Bronchial epithelial cell (primary cell): ENCODE data around the gene DDX3X. TPM values are rescaled to one million over a fixed set of nuclear protein-coding genes. Genes with fewer than 3 reads are reported as not detected.
A peak's percentile ranks its signal among the peaks of the same experiment; 100 is the strongest.

Experiments
- DNase-seq: peaks from one replicate; pipeline ENCODE4 v3.0.0-alpha.2; 2010; ENCODE audit warnings: low read depth
- FAIRE-seq: peaks from 2 replicates; lab custom pipeline; 2011; peaks lifted over from hg19 to GRCh38; lab: Jason Lieb, UNC
- H3K27me3 ChIP-seq: 2 replicates; pipeline ENCODE4 v1.5.1; 2011; ENCODE audit warnings: low read length; ENCODE audit not compliant: control insufficient read depth, insufficient read depth
- H3K36me3 ChIP-seq: 2 replicates; pipeline ENCODE4 v1.5.1; 2011; ENCODE audit warnings: low read length; ENCODE audit not compliant: control insufficient read depth, insufficient read depth
- H3K4me3 ChIP-seq: 2 replicates; pipeline ENCODE4 v1.5.1; 2011; ENCODE audit warnings: mild to moderate bottlenecking, low read depth, low read length, control low read depth
- CTCF ChIP-seq: IDR thresholded peaks from 2 replicates; pipeline ENCODE4 v1.5.1; 2011; ENCODE audit warnings: mild to moderate bottlenecking, moderate library complexity, low read length, control low read depth, inconsistent platforms; ENCODE audit not compliant: insufficient read depth, severe bottlenecking
- total RNA-seq: library from RNA; depleted of rRNA; stranded (reverse); fragments of >200 nt; gene quantifications from 2 replicates; pipeline ENCODE4 v1.2.1, GENCODE V29; 2014

DDX3X gene
- total RNA-seq, 1 donor from 2014 or later, result 239 TPM

- FAIRE-seq, result no peak
- no peak for DNase-seq
- no peaks in the 10 kb centered on the region for H3K36me3 ChIP-seq
- H3K4me3 ChIP-seq, result no peak overlapping the region
- TF ChIP-seq CTCF, result no peak
- H3K27me3 ChIP-seq, result no peaks in the 10 kb centered on the region
These were observed 43.7 kb downstream of the DDX3X start for GRCh38 chrX:41377624-41378023.

GRCh38 chrX:41381685-41382084, 47.7 kb downstream of the DDX3X start:
- DNase-seq (peak; percentile 81), FAIRE-seq (no peak)
- Histone ChIP-seq H3K27me3 (no peaks in the 10 kb centered on the region), H3K4me3 (no peak overlapping the region), H3K36me3 (no peaks in the 10 kb centered on the region)
- no peak for TF ChIP-seq CTCF

- DNase-seq (no peak), FAIRE-seq (no peak)
- H3K4me3 ChIP-seq, result no peak overlapping the region
- no peaks in the 10 kb centered on the region for H3K36me3 ChIP-seq
- no peaks in the 10 kb centered on the region for H3K27me3 ChIP-seq
- no peak for TF ChIP-seq CTCF
These were observed 49.0 kb downstream of the DDX3X start for GRCh38 chrX:41382714-41383645.

GRCh38 chrX:41384051-41384705, 50.2 kb downstream of the DDX3X start:
- DNase-seq (peak; percentile 74), FAIRE-seq (peak; percentile 18)
- H3K36me3 ChIP-seq, result no peaks in the 10 kb centered on the region

GRCh38 chrX:41386222-41386990, 52.4 kb downstream of the DDX3X start:
- H3K4me3 ChIP-seq, result no peak overlapping the region
- FAIRE-seq (no peak), DNase-seq (no peak)
- H3K27me3 ChIP-seq, result no peaks in the 10 kb centered on the region
- no peaks in the 10 kb centered on the region for H3K36me3 ChIP-seq
- TF ChIP-seq CTCF, result no peak

More at GRCh38 chrX:41384051-41384705, 50.2 kb downstream of the DDX3X start:
- H3K4me3 ChIP-seq, result no peak overlapping the region
- TF ChIP-seq CTCF, result no peak
- H3K27me3 ChIP-seq, result no peaks in the 10 kb centered on the region
